T-helper 22 cell (primary cell): ENCODE results near the gene DRAM1.
"Not testable (repeated sequence)": the region's sequence is repeated elsewhere in the genome, so short reads cannot be mapped to it uniquely, and the experiment has no call there.

Experiments
- DNase-seq: peaks from one replicate; pipeline ENCODE4 v3.0.0-alpha.2; 2020; ENCODE audit warnings: low read depth

The DRAM1 gene, protein sequence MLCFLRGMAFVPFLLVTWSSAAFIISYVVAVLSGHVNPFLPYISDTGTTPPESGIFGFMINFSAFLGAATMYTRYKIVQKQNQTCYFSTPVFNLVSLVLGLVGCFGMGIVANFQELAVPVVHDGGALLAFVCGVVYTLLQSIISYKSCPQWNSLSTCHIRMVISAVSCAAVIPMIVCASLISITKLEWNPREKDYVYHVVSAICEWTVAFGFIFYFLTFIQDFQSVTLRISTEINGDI

DNA sequence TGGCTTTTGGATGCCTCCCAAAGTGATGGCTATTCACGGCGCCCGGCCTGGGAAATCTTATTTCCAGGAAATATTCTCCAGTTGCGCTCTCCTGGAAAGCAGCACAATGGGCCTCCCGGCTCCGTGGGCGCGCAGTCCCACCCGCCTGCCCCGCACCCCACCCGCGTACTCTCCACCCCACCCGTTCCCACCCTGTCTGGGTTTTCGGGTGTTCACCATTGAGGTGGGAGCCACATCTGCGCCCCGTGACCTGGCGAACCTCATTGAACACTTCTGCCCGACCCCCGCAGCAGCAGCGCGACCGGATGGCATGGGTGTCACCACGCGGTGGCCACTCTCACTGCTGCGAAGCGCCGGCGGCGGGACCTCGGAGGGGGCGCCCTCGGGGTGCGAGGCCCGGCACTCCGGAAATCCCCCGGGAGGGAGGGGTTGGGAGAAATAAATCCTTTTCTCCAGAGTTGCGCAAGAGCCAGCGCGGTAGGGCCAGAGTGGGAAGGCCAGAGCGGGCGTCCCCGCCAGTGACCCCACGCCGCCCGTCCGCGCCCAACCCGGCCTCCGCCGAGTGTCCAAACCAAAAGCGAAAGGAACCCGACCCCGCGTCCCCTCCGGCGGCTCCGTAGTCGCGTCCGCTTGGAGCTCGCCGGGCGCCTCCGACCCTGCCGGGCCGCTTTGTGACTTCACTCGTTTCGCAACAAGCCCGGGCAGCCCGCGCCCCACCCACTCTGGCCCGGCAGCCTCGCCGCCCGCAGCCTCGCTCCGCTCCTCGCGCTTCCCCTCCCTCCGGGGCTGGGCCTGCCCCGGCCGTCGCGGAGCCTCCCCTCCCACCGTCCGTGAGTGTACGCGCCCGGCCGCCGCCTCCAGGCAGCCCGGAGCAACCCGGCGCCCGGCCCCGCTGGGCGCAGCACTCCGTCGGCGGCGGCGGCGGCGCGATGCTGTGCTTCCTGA is at the start of gene DRAM1:
TSS of gene DRAM1 (plus strand) at position 720 of the 945 bp plus-strand sequence. CDS start at position 930, 210 bp downstream.
- DNase-seq, result peak; percentile 48

DNA sequence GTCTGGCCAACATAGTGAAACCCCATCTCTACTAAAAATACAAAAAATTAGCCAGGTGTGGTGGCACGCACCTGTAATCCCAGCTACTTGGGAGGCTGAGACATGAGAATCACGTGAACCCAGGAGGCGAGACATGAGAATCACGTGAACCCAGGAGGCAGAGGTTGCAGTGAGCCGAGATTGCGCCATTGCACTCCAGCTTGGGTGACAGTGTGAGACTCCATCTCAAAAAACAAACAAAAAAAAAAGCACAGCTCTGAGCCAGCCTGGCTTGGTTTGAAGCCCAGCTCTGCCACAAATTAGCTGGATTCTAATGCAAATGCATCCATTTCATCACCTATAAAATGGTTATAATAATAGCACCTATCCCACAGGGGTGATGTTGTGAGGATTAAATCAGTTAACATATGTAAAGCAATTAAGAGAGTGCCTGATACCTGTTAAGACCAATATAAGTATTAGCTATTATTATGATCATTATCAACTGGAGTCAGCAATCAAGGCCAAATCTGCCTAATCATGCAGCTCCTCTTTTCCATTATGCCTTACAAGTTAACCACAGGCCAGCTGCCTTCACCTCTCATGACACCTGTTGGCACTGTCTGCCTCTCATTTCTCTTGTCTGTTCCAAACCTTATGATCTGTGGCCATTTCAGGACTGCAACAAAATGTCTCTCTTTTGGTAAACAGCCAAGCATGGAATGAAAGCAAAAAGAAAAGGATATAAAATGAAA is 48.8 kb upstream of the DRAM1 start:
- no peak for DNase-seq

DNA sequence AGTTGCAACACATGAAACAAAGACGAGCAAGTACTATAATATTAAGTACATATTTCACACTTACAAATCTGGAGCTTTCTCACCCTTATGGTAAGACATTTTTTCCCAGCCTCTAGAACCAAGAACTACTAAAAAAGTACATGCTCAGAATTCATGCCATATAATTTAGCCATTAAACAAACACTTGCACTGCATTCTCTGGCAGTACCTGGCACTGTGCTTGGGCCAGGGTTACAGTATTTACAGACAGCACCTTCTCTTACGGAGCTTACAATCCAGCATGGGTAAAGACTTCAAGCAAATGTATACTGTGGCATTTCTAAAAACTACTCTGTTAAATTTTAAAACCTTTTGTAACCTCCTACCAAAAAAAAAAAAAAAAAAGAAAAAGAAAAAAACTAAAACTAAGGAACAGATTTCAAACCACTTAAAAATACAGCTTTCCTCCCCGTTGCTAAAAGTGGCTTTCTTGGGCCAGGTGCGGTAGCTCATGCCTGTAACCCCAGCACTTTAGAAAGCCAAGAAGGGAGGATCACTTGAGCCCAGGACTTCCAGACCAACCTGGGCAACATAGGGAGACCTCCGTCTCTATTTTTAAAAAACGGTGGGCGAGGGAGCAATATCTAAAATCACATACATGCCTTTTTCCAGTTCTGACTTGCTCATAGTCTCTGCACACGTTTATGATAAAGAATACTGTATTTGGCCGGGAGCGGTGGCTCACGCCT is 47.6 kb upstream of the DRAM1 start:
- no peak for DNase-seq

DNA sequence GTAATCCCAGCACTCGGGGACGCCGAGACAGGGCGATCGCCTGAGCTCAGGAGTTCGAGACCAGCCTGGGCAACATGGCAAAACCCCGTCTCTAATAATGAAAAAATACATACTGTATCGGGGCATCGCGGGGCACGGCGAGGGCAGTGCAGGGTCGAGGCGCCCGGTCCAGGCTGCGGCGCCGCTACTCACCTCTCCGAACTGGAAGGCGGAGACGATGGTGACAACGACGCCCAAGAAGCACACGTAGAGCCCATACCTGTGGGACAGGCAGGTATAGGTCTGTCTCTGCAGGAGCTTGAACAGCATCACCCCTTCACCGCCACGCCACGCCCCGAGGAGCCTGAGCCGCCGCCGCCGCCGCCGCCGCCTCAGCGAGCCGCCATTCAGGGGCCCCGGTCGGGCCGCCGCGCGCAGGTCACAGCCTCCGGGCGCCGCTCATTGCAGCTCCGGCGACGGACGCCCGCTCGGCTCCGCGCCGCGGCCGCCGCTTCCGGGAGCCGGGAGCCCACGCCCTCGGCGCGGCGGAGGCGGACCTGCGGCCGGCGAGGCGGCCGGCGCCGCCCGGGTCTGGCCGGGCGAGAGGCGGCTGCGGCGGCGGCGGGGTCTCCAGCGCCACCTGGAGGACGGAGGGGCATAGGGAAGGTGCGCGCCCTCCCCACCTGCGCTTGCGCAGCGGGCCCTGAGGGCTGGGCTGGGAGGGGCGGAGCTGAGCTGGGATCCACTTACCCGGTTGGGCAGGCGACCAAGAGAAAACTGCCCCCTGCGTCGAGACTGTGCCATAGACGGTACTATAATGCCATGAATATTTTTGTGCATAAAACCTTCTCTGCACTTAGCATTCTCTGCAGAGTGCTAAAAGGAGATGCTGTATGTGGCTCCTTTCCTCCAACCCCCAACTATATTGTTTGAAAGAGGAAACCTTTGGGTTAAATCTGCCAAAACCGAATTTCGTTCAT is 46.7 kb upstream of the DRAM1 start, which contains the start of gene GNPTAB:
TSS of gene GNPTAB (minus strand) at position 593 of the 959 bp plus-strand sequence. CDS start at position 309, 284 bp downstream.
- peak; percentile 90 for DNase-seq

DNA sequence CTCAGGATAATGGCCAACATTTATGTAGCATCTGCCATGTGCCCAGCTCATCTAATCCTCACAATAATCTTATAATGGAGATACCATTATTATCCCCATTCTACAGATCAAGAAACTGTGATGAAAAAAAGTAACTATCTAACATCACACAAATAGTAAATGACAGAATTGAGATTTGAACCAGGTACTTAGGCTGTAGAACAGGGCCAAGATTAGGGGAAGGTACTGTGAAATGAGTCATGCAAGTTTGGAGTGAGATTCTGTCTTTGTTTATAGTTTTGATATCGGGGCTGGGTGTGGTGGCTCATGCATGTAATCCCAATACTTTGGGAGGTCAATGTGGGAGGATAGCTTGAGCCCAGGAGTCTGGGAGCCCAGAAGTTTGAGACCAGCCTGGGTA is 45.4 kb upstream of the DRAM1 start:
- DNase-seq, result no peak

DNA sequence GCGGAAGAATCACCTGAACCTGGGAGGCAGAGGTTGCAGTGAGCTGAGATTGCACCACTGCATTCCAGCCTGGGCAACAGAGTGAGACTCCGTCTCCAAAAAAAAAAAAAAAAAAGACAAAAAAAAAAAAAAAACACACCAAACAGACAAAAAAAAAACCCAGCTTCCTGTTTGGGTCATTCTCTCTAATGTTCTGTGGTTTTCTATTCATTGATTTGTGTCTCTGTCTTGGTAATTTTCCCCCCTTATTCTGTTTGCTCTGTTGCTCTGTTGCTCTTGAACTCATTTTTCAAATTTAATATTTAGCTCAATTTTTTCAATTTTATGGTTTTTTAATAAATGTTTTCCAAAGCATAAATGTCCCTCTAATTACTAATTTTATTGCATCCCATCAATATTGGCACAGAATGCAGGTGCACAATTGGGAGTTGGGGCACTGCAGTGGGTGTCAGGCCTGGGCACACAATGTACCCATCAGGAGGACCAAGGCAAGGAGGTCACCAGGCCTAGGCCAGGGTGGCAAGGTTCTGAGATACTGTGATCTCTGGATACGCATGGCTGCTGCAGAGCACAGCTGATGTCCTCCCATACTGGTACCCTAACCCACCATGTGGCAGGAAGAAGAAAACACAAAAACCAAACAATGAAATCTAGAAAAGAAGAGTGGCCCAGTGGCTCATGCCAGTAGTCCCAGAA is 38.6 kb upstream of the DRAM1 start:
- DNase-seq, result no peak

DNA sequence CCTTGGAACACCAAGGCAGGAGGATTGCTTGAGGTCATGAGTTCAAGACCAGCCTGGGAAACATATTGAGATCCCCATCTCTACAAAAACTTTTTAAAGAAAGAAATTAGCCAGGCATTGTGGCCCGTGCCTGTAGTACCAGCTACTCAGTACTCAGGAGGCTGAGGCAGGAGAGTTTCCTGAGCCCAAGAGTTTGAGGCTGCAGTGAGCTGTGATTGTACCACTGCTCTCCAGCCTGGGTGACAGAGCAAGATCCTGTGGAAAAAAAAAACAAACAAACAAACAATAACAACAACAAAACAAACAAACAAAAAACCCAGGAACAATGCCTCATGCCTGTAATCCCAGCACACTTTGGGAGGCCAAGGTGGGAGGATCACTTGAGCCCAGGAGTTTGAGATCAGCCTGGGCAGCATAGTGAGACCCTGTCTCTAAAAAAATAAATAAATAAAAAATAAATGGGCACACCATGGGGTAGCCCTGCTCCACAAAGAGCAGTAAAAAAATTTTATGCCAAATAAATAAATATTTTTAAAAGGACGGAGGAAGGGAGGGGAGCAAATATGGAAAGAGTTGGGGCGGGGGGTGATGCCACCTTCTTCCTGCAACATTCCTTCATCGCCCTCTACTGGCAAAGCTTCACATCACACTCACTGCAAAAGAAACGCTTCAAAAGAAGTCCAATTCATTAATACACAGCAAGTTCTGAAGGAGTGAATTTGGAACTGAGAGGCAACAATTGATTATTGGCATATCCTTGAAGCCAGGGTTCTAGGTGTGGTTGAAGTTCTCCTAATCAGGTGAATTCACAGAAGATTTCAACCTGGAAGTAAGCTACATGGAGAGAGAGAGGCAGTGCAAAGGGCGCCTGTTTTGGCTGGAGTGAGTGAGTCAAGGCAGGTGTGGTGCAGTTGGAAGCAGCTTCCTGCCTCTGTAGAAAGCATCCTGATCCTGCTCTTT is 37.8 kb upstream of the DRAM1 start:
- peak; percentile 43 for DNase-seq

DNA sequence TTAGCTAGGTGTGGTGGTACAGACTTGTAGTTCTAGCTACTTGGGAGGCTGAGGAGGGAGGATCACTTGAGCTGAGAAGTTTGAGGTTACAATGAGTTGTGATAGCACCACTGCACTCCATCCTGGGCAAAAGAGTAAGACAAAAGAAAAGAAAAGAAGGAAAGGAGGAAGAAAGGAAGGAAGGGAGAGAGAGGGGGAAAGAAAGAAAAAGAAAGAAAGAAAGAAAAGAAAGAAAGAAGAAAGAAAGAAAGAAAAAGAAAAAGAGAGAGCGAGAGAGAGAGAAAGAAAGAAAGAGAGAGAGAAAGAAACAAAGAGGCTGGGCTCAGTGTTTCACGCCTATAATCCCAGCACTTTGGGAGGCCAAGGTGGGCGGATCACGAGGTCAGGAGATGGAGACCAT is 36.3 kb upstream of the DRAM1 start:
- DNase-seq, result no peak

DNA sequence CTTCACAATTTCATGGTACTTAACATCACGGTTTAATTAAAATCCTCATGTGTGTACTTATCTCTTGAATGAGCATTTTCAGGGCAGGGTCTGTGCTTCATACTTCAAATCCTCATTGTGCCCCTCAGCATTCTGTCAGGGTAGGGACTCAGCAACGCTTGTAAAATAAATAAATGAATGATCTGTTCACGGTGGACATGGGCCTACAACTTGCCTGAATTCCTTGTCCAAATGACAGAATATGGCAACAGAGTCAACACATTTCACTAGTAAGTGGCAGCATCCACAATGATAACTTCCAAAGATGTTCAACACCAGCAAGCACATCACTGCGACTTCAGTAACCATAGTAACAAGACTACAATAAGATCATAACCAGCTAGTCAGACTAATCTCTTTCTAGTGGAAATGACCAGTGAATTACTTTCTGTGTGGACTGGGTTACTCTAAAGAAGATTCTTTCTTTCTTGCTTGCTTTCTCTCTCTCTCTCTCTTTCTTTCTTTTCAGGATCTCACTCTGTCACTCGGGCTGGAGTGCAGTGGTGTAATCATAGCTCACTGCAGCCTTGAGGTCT is 32.2 kb upstream of the DRAM1 start:
- DNase-seq, result no peak

DNA sequence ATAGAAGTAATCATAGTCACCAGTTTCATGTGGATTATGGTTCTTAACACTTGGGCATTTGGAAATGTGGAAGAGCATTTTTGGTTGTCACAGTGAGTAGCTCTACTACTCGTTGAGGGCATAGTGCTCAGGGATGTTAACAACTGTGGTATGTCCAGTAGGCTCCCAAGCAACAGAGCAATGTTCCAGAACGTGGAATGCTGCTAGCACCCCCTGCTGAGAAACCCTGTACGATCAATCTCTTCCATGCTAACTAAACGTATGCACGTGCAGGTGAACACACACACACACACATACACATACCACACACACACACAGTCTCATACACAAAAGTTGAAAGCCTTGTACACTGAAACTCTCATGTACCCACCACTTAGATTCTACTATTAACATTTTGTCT is 30.1 kb upstream of the DRAM1 start:
- no peak for DNase-seq

DNA sequence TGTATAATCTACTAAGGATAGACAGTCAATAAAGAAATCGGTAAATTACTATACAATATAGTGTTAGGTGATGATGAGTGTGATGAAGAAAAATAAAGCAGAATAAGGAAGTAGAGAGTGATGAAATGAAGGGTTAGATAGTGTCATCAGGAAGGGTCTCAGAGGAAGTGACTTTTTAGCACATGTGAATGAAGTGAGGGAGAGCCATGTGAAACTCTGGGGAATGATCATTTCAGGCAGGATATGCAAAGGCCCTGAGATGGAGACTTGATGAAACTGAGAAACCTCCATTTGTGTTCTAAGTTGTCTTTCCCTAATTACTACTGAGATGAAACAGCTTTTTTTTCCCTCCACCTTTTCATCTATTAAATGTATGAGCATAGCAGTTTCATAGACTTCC is 27.2 kb upstream of the DRAM1 start:
- no peak for DNase-seq

DNA sequence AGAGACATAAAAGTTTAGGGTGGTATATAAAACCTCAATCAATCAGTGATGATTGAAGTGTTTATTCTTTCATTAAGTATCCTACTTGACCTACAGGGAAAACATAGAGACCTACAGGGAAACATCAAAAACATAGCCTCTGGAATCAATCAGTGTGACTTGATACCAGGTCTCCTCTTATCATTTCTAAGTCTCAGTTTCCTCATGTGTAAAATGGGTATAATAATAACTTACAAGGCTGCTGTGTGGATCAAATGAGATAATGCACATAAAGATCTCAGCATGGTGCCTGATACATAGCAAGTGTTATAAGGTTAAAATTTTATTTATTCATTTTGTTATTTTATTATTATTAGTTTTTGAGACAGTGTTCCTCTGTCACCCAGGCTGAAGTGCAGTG is 24.4 kb upstream of the DRAM1 start:
- DNase-seq, result no peak

DNA sequence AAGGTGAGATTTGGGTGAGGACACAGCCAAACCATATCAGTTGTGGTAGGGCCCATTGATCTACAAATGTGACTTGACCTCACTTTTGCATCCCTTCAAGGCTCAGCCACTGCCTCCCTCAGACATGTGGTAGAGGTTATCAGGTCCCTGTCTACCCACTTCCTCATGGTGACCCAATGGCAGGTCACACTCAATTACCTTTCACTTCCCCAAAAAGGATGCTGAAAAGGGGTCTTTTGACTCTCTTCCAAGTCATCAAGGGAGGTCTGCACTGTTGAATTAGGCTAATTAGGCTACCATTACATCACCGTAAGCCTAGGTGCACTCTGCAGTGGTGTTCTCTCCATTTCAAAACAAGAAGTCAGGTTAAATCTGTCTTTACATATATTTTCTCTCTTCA is 22.6 kb upstream of the DRAM1 start:
- no peak for DNase-seq

DNA sequence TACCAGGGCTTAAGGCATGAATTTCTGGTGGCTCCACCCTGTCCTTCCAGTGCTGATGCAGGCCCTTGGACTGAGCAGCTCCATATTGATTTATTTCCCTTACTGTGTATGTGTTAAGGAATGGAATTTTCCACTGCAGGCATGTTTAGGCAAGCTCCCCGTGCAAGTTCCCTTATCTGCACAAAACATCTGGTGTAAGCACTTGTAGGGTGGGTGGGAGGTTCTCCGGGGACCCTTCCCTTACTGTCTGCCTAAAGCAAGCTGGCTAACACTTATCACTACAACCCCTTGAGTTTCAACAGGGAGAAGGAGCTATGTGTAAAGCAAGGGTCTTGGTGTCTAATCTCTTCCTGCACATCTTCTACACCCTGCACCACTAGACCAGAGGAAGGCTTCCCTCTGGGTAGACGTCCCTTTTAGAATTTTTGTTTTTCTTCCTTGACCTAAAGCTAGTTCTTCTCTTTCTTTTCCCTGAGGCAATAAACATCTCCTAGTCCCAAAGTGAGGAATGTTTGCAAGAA is 22.0 kb upstream of the DRAM1 start:
- DNase-seq, result no peak

DNA sequence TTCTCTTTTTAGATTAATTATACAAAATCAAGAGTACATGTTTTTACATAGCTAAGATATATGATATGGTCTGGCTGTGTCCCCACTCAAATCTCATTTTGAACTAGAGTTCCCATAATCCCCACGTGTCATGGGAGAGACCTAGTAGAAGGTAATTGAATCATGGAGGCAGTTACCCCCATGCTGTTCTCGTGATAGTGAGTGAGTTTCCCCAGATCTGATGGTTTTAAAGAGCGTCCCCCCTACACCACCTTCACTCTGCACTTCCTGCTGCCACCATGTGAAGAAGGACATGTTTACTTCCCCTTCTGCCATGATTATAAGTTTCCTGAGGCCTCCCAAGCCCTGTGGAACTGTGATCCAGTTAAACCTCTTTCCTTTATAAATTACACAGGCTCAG is 21.4 kb upstream of the DRAM1 start:
- DNase-seq, result no peak

DNA sequence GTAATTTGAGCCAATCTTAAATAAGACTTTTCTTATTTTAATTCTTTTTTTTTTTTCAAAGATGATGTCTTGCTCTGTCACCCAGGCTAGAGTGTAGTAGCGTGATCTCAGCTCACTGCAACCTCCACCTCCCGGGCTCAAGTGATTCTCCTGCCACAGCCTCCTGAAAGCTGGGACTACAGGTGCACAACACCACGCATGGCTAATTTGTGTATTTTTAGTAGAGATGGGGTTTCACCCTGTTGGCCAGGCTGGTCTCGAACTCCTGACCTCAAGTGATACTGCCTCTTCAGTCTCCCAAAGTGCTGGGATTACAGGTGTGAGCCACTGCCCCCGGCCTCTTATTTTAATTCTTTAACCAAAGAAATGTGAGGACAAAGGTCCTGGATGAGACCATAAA is 20.8 kb upstream of the DRAM1 start:
- DNase-seq, result not testable (repeated sequence)

DNA sequence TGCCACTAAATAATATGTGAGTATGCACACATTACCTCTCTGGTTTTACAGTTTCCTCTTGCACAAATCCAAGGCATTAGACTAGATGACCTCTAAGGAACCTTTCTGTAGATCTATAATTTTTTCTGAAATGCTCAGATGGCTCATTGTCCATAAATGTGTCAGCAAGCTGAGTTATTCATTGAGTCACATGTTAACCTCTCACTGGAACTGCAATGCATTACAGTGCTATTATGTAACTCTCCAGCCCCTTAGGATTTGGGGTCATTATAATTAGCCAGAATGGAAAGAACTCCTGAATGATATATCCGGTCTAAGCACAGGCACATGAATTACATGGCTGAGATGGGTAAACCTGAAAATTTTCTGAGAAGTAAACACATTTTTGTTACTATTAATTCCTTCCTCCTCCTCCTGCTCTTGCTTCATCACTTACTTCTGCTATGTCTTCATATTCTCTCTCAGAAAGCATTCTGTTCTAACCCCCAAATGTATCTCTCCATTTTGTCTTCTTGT is 20.3 kb upstream of the DRAM1 start:
- DNase-seq, result no peak

DNA sequence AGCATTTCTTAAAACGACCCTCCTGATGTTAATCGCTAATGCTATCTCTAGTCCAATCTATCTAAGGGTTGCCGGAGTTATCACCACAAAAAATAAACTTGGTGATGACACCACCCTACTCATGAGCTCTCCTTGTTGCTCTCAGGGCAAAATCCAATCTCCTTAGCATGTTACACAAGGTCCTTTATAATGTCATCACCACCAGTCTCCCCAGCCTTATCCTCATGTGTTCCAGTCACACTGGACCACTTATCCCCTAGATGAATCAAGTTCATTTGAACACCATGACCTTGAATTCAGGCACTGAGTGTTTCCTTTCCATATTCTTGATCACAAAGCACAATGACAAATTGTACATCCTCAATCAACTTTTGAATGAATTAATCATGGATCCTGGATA is 19.0 kb upstream of the DRAM1 start:
- DNase-seq, result no peak
